Tibial nerve (tissue), 4 donors: Measurements from ENCODE around the gene KMT2D. TPM values are rescaled to one million over a fixed set of nuclear protein-coding genes. Genes with fewer than 3 reads are reported as not detected.

Source experiments
- DNase-seq, 2 donors: peaks; one replicate each; pipeline ENCODE4 v3.0.0-alpha.2; 2019; ENCODE audit warnings: low spot score in 2 of 2
- H3K27ac ChIP-seq, 4 donors: fragments of 200-600 bp; sonication (generic) in 3 of 4; one replicate each; pipeline ENCODE4 v1.5.1; 2017 to 2019; ENCODE audit warnings: mild to moderate bottlenecking in 1 of 4
- H3K27me3 ChIP-seq, 2 donors: fragments of 200-600 bp; sonication (generic) in 1 of 2; one replicate each; pipeline versions ENCODE4 v1.5.1 to v1.6.0; 2017 to 2019
- H3K36me3 ChIP-seq, 3 donors: fragments of 200-600 bp; sonication (generic); one replicate each; pipeline ENCODE4 v1.5.1; 2018 to 2019
- H3K4me1 ChIP-seq, 4 donors: fragments of 200-600 bp; sonication (generic) in 3 of 4; one replicate each; pipeline ENCODE4 v1.5.1; 2017 to 2019
- H3K4me3 ChIP-seq, 4 donors: fragments of 200-600 bp; sonication (generic) in 3 of 4; one replicate each; pipeline ENCODE4 v1.5.1; 2017 to 2019; ENCODE audit warnings: mild to moderate bottlenecking in 1 of 4, moderate library complexity in 1 of 4
- H3K9me3 ChIP-seq, 4 donors: fragments of 200-600 bp; sonication (generic) in 3 of 4; one replicate each; pipeline ENCODE4 v1.5.1; 2017 to 2019
- CTCF ChIP-seq, 5 experiments: fragments of 200-600 bp in 3 of 5; fragments of 450-650 bp in 2 of 5; sonication (generic) in 3 of 5; IDR thresholded peaks; one replicate each; pipeline ENCODE4 v1.5.1; 2016 to 2019; ENCODE audit warnings: antibody characterized with exemption in 5 of 5, mild to moderate bottlenecking in 3 of 5, moderate library complexity in 2 of 5
- EP300 ChIP-seq, 2 donors: sonication (generic); formaldehyde crosslinking; IDR thresholded peaks; one replicate each; pipeline ENCODE4 v1.6.1; 2017; ENCODE audit warnings: antibody characterized with exemption in 2 of 2, mild to moderate bottlenecking in 1 of 2
- POLR2A ChIP-seq, 2 donors: fragments of 450-650 bp; IDR thresholded peaks; one replicate each; pipeline ENCODE4 v1.6.1; 2017; ENCODE audit warnings: antibody characterized with exemption in 2 of 2, mild to moderate bottlenecking in 2 of 2, moderate library complexity in 2 of 2
- WGBS, 2 donors: methylation state at CpG; one replicate each; pipeline ENCODE4 v1.1.5; 2018; 5-methylcytosine and 5-hydroxymethylcytosine counted together
- total RNA-seq, 4 donors: library from RNA; depleted of rRNA; stranded (reverse); fragments of >200 nt; gene quantifications; one replicate each; pipeline ENCODE4 v1.1.0, GENCODE V29; 2016

Gene KMT2D
- total RNA-seq, 4 donors from 2014 or later, result 53.5 to 102 (median 76.9) TPM

- no peak overlapping the region for H3K4me3 ChIP-seq
- DNase-seq, result no peak
- TF ChIP-seq CTCF (IDR thresholded peaks at IDR 0.05) (no peak), POLR2A (IDR thresholded peaks at IDR 0.05) (no peak)
- 87 to 92% methylated on average over 30 of the region's 30 CpGs for WGBS, 2 donors
- no peak overlapping the region for H3K27ac ChIP-seq
- no peaks in the 10 kb centered on the region for H3K9me3 ChIP-seq
- no peaks in the 10 kb centered on the region for H3K4me1 ChIP-seq
- H3K36me3 ChIP-seq, result peaks cover 0 to 100% (median 60%) of the 10 kb centered on the region in 3 donors
- no peaks in the 10 kb centered on the region for H3K27me3 ChIP-seq
Observed at GRCh38 chr12:49039421-49040363, 20.9 kb downstream of the KMT2D start.

DNA sequence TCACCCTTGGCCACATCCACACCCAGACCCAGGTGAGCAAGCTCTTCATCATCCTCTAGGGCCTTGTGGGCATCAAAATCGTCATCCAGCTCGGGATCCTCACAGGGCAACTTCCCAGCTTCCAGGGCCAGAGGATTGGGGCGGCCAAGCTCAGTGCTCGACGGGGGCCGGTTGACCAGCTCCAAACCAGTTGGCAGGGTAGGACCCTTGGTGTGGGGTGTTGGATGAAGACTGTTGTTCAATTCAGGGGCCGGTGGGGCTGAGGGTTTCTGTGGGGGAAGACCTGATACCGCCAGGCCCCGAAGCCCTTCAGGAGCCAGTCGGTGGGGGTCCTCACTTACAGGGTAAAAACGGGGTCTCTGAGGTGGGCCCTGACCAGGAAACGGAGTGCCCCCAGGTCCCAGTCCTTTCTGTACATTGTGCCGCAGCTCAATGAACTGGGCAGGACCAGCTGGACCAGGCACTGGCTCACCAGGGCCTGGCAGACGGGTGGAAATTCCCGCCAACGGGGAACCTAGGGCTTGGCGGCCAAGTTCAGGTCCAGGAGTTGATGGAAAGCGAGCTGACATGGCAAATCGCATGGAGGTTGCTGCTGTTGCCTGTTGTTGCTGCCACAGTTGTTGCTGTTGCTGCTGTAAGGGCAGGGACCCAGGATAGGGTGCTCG, 22.2 kb downstream of the KMT2D start:
- Histone ChIP-seq H3K4me3 (no peak overlapping the region), H3K4me1 (no peaks in the 10 kb centered on the region), H3K36me3 (peaks cover 0 to 100% (median 55%) of the 10 kb centered on the region in 3 donors), H3K27me3 (no peaks in the 10 kb centered on the region), H3K27ac (no peak overlapping the region), H3K9me3 (no peaks in the 10 kb centered on the region)
- no peak for DNase-seq
- WGBS, 2 donors, result 91 to 92% methylated on average over 14 to 19 of the region's 20 CpGs
- TF ChIP-seq CTCF (IDR thresholded peaks at IDR 0.05) (no peak), EP300 (IDR thresholded peaks at IDR 0.05) (no peak), POLR2A (IDR thresholded peaks at IDR 0.05) (no peak)

- TF ChIP-seq CTCF (IDR thresholded peaks at IDR 0.05) (no peak), EP300 (IDR thresholded peaks at IDR 0.05) (peak in 1 of 2 donors; percentile 3)
- H3K36me3 ChIP-seq, result peaks cover 0 to 100% (median 54%) of the 10 kb centered on the region in 3 donors
- no peak for DNase-seq
- H3K27me3 ChIP-seq, result no peaks in the 10 kb centered on the region
- no peaks in the 10 kb centered on the region for H3K9me3 ChIP-seq
- H3K4me1 ChIP-seq, result no peaks in the 10 kb centered on the region
- WGBS, 2 donors, result 75 to 77% methylated on average over 3 to 6 of the region's 7 CpGs
- H3K27ac ChIP-seq, result no peak overlapping the region
- no peak overlapping the region for H3K4me3 ChIP-seq
Observed at GRCh38 chr12:49037947-49038237, 22.7 kb downstream of the KMT2D start.

GRCh38 chr12:49037111-49037946, 23.3 kb downstream of the KMT2D start:
- H3K27me3 ChIP-seq, result no peaks in the 10 kb centered on the region
- no peaks in the 10 kb centered on the region for H3K4me1 ChIP-seq
- no peak for DNase-seq
- no peak overlapping the region for H3K27ac ChIP-seq
- H3K36me3 ChIP-seq, result peaks cover 0 to 100% (median 51%) of the 10 kb centered on the region in 3 donors
- H3K4me3 ChIP-seq, result no peak overlapping the region
- TF ChIP-seq EP300 (IDR thresholded peaks at IDR 0.05) (peak in 1 of 2 donors; percentile 4), CTCF (IDR thresholded peaks at IDR 0.05) (no peak)
- H3K9me3 ChIP-seq, result no peaks in the 10 kb centered on the region
- 91 to 95% methylated on average over 8 of the region's 9 CpGs for WGBS, 2 donors
